Measurements from ENCODE around the gene OLFM4. TPM values are rescaled to one million over a fixed set of nuclear protein-coding genes. Genes with fewer than 3 reads are reported as not detected.
"Not testable (repeated sequence)": the region's sequence is repeated elsewhere in the genome, so short reads cannot be mapped to it uniquely, and the experiment has no call there.

The OLFM4 gene
- total RNA-seq, 8 experiments from 2014 or later, result 0.11 to 1.00 (median 0.17) TPM; not detected in 1

DNA sequence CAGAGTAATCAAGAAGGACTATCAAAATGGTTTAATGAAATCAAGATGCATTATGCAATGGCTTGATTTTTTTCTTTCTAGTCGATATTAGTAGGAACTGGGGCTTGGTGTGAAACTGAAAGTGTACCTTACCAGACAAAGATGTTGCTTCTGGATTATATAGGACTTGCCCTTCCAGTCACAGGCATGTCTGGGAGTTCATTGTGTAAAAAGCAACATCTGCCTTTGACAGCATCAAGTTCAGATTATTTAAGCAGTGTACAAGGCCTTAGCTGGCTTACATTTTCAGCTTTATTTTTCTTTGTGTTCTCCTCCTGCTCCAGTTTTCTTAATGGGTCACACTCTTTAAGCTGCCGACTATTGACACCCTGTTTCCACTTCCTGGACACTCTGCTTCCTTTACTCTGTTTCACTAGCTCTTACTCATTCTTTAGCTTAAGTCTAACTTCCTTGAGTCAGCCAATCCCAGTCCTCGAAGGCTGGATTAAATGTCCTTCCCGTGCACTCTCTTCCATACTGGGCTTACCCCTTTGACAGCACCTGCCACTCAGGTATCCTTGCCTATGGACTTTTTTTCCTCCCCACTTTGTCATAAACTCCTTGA lies 29.4 kb upstream of the OLFM4 start:
- H3K4me3 ChIP-seq, result no peak overlapping the region
- H3K4me1 ChIP-seq (replicated peaks in 1 of 2), result peaks cover 27 to 40% of the 10 kb centered on the region in 2 donors
- in situ Hi-C loops (cut with MboI; ENCODE audit: low pct_unique_long_range_greater_than_20kb in 2 of 9, low sequenced_read_pairs in 9 of 9, unreplicated experiment in 9 of 9), result no loop called here
- no peak overlapping the region for H3K27ac ChIP-seq
- ATAC-seq (replicated peaks in 6 of 8), result no peak
- 0 to 90% (median 81%) methylated on average over 2 to 4 of the region's 4 CpGs for WGBS, 10 experiments

DNA sequence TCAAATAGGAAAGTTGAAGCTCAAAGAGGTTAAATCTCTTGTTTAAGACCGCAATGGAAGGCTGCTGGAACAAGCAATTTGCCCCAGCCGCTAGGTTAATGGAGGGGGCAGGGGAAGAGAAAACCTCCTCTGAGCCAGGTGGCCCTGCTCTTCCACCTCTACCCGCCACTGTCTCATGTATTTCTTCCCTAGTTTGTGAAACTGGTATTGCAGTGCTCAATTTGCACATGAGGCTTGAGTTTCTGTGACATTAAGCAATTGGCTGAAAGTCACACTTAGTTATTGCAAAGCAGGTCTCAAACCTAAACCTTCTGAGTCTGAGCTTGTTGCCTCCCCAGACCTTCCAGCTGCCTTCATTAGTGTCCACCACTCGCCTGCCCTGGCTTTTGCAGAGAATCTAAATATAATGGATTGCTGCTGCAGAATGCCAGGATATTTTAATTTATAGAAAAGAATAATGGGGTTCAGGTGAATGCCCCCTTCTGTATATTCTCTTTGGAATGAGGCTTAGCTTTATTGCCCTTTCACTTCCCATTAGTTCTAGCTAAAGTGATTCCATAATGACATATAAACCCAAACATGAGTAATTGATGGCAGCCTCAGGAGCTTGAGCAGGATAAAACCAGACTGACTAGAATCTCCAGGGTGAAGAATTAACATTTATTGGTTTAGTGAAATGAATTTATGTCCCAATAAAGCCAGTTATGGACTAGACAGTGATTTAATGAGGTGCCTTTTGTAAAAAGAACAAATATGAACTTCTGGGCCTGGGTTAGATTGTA lies 27.0 kb upstream of the OLFM4 start:
- in situ Hi-C loops (cut with MboI; ENCODE audit: low pct_unique_long_range_greater_than_20kb in 2 of 9, low sequenced_read_pairs in 9 of 9, unreplicated experiment in 9 of 9), result no loop called here
- ATAC-seq (replicated peaks in 6 of 8), result peak in 5 of 8 experiments; percentile 91 to 94 (median 92)
- WGBS, 10 experiments, result 0 to 92% (median 40%) methylated on average over 1 to 4 of the region's 4 CpGs; no CpG with 5 or more reads in 1 of the 10 experiments
- Histone ChIP-seq H3K4me3 (no peak overlapping the region), H3K27ac (peak overlapping the region in 1 of 2 donors; percentile 10), H3K4me1 (replicated peaks in 1 of 2) (peaks cover 21 to 39% of the 10 kb centered on the region in 2 donors)

DNA sequence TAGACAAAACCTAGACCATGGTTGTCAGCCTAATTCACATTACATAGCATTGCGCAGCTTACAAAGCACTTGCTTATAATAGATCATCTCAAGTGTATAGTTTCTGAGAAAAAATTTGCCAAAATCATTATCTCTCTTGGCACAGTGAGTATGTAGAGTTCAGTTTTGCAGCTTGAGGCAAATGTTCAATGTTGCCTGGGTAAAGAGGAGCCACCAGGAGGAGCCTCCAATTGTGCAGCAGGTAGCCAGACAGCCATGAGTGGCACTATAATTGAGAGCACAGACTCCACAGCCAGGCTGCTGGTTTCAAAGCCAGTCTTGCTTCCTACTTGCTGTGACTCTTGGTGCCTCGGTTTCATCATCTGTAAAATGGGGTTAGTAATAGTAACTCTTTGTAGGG lies 24.0 kb upstream of the OLFM4 start:
- H3K4me3 ChIP-seq, result no peak overlapping the region

DNA sequence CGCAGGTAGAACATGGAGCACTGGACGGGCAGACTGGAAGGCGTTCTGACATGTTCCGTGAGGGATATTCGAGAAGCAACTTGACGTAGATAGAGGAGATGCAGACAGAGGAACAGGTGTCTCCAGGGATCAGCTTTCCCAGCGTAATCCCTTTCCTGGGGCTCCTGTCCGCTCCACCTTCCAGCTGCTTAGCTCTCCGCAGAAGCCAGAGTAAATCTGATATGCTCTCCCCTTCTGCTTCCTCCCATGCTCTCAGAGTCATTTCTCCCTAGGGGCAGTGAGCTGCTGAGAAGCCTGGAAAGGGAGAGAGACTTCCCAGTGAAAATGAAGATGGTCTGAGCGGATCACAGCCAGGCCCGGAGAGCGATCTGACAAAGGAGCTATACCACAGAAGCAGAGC lies 23.0 kb upstream of the OLFM4 start:
- in situ Hi-C loops (cut with MboI; ENCODE audit: low pct_unique_long_range_greater_than_20kb in 2 of 9, low sequenced_read_pairs in 9 of 9, unreplicated experiment in 9 of 9), result no loop called here
- peak in 1 of 8 experiments; percentile 12 for ATAC-seq (replicated peaks in 6 of 8)
- Histone ChIP-seq H3K4me3 (no peak overlapping the region), H3K4me1 (replicated peaks in 1 of 2) (peaks cover 20 to 31% of the 10 kb centered on the region in 2 donors), H3K27ac (peak overlapping the region in 1 of 2 donors; percentile 23)
- WGBS, 10 experiments, result 46 to 100% (median 95%) methylated on average over 1 to 10 of the region's 12 CpGs; no CpG with 5 or more reads in 2 of the 10 experiments

More for the DNA sequence above, 24.0 kb upstream of the OLFM4 start:
- no peak for ATAC-seq (replicated peaks in 6 of 8)
- Histone ChIP-seq H3K27ac (no peak overlapping the region), H3K4me1 (replicated peaks in 1 of 2) (peaks cover 21 to 39% of the 10 kb centered on the region in 2 donors)
- in situ Hi-C loops (cut with MboI; ENCODE audit: low pct_unique_long_range_greater_than_20kb in 2 of 9, low sequenced_read_pairs in 9 of 9, unreplicated experiment in 9 of 9), result no loop called here
- 0 to 100% (median 83%) methylated on average over 1 to 2 of the region's 2 CpGs; no CpG with 5 or more reads in 4 of the 10 experiments for WGBS, 10 experiments

DNA sequence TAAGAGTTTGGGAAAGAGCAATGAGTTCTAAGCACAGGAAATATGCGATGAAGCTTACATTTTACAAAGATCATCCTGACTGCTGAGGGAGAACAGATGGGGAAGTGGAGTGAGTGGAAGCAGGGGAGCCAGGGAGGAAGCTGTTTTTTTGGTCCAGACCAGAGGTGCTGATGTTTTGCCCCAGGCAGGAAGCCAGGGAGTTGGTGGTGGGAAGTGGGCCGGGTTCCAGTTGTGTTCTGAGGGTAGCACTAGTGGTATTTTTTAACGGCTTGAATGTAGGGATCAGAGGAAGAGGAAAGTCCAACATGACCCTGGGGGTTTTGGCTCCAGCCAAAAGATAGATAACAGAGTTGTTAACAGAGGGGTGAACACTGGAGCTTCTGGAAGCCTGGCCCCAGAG lies 20.7 kb upstream of the OLFM4 start:
- in situ Hi-C loops (cut with MboI; ENCODE audit: low pct_unique_long_range_greater_than_20kb in 2 of 9, low sequenced_read_pairs in 9 of 9, unreplicated experiment in 9 of 9), result no loop called here
- ATAC-seq (replicated peaks in 6 of 8), result no peak
- H3K4me3 ChIP-seq, result no peak overlapping the region
- no peak overlapping the region for H3K27ac ChIP-seq
- peaks cover 7 to 18% of the 10 kb centered on the region in 2 donors for H3K4me1 ChIP-seq (replicated peaks in 1 of 2)
- WGBS, 10 experiments, result 0 to 92% (median 71%) methylated on average over 1 to 3 of the region's 3 CpGs; no CpG with 5 or more reads in 1 of the 10 experiments

DNA sequence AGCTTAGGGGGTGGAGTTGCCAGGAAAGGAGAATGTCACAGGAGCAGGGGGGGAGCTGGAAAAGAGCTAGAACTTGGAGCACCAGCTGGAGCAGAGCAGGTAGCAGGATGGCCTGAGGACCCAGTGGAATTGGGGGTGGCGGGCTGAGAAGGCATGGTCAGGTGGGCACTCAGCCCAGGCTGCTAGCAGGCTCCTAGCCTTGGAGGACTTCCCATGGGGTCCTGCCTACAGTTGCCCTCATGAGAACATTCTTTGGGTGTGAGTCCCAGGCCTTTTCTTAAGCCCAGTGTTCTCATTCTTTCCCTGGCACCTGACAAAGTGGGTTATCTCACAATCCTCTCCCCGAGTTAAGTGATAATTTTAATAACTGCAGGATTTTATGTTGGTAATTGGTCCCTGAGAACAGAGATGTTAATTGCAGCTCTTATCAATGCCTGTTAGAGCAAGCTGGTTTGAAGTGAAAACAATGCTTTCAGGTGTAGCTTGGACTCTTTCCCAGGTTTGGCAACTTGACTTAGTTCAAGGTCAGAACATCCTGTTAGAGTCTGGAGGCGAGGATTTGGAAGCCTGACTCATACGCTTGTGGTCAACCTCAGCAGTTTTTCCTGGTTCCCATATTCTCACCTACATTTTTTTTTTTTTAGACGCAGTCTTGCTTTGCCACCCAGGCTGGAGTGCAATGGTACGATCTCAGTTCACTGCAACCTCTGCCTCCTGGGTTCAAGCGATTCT lies 18.1 kb upstream of the OLFM4 start:
- in situ Hi-C loops (cut with MboI; ENCODE audit: low pct_unique_long_range_greater_than_20kb in 2 of 9, low sequenced_read_pairs in 9 of 9, unreplicated experiment in 9 of 9), result no loop called here
- Histone ChIP-seq H3K4me3 (no peak overlapping the region), H3K4me1 (replicated peaks in 1 of 2) (peaks cover 5 to 13% of the 10 kb centered on the region in 2 donors), H3K27ac (no peak overlapping the region)
- 0 to 100% (median 83%) methylated on average over 1 to 6 of the region's 7 CpGs for WGBS, 10 experiments
- no peak for ATAC-seq (replicated peaks in 6 of 8)

DNA sequence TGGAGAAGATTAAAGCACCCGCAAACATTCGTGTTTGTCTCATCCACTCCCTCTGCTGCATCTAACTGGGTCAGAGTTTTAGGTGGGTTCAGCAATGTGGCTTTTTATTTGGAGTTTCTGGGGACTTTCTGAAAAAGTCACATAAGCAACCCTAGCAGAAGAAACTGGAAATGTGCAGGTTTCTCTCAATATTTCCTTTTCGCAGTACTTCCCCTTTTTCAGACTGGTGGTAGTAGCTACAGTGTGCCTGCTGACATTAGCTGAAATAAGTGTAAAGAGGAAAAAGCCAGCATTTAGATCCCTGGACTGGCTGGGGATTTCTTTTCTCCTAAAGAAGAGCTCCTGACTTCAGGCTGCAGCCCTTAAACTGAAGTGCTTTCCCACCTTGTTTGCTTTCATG lies 15.9 kb upstream of the OLFM4 start:
- in situ Hi-C loops (cut with MboI; ENCODE audit: low pct_unique_long_range_greater_than_20kb in 2 of 9, low sequenced_read_pairs in 9 of 9, unreplicated experiment in 9 of 9), result no loop called here
- H3K4me1 ChIP-seq (replicated peaks in 1 of 2), result peaks cover 0 to 6% of the 10 kb centered on the region in 2 donors

DNA sequence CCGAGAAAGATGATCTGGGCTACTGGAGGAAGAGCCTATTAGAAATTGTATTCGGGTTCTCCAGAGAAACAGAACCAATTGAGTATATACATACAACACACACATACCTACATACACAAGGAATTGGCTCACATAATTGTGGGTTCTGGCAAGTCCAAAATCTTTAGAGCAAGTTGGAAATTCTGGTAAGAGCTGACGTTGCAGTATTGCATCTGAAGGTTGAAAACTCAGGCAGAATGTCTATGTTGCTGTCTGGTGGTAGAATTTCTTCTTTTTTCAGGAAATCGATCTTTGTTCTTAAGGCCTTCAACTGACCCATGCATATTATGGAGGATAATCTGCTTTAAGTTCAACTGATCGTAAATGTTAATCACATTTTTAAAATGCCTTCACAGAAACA lies 15.5 kb upstream of the OLFM4 start:
- no peak overlapping the region for H3K27ac ChIP-seq
- WGBS, 10 experiments, result 0 to 97% (median 67%) methylated on average over 1 to 4 of the region's 5 CpGs; no CpG with 5 or more reads in 3 of the 10 experiments
- peaks cover 0 to 6% of the 10 kb centered on the region in 2 donors for H3K4me1 ChIP-seq (replicated peaks in 1 of 2)
- in situ Hi-C loops (cut with MboI; ENCODE audit: low pct_unique_long_range_greater_than_20kb in 2 of 9, low sequenced_read_pairs in 9 of 9, unreplicated experiment in 9 of 9), result no loop called here
- no peak overlapping the region for H3K4me3 ChIP-seq
- no peak for ATAC-seq (replicated peaks in 6 of 8)

More for the DNA sequence above, 15.9 kb upstream of the OLFM4 start:
- ATAC-seq (replicated peaks in 6 of 8), result no peak
- H3K27ac ChIP-seq, result no peak overlapping the region
- 46 to 100% (median 92%) methylated on average over 2 to 3 of the region's 3 CpGs; no CpG with 5 or more reads in 2 of the 10 experiments for whole genome bisulfite sequencing, 10 experiments
- H3K4me3 ChIP-seq, result no peak overlapping the region

DNA sequence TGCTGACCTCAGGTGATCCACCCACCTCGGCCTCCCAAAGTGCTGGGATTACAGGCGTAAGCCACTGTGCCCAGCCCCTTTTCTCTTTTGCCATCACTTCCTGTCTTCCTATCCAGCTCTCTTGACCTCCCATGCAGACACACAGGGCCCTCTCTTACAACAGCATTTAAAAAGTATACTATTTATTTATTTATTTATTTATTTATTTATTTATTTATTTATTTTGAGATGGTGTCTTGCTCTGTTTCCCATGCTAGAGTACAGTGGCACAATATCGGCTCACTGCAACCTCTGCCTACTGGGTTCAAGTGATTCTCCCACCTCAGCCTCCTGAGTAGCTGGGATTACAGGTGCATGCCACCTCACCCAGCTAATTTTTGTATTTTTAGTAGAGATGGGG lies 14.6 kb upstream of the OLFM4 start:
- in situ Hi-C loops (cut with MboI; ENCODE audit: low pct_unique_long_range_greater_than_20kb in 2 of 9, low sequenced_read_pairs in 9 of 9, unreplicated experiment in 9 of 9); H3K4me1 ChIP-seq (replicated peaks in 1 of 2); H3K4me3 ChIP-seq; H3K27ac ChIP-seq; ATAC-seq (replicated peaks in 6 of 8): not testable (repeated sequence)
- WGBS, 10 experiments, result 20 to 100% (median 80%) methylated on average over 1 to 3 of the region's 3 CpGs; no CpG with 5 or more reads in 4 of the 10 experiments

DNA sequence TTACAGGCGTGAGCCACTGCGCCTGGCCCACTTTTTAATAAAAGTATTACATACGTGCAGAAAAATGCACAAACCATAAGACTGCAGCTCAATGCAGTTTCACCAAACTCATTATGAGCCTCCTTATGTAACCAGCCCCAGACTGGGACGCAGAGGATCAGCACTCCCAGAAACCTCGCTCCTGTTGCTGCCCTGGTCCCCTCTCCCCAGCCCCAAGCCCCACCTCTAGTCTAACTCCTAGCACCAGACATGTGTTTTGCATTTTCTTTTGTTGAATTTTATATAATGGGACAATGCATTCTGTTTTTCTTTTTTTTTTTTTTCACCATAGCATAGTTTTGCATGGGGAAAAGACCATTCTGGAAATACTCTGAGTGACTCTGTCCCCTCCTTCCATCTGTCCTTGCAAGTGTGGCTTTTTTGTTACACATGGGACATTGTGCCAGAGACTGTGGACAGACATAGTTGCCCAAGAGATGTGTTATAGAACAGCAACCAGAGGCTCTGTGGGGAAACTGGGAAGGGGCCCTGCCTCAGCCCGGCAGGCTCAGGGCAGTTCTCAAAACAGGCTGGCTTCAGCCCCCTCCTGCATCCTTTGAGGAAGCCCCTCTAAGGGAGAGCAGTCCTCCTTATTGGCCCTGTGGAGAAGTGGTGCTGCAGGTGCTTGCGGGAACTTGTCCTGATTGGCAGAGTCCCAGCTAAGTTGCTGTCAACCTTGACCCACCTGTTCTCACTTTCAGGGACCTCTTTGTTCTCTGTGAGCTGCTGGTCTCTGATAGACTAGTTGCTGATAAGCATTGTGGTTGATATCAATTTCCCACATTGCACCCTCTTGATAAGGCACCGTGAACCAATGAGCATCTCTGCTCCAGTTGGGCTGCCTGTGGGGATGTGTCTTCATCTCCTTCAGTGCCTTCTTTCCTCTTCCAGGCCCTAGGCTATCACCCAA lies 13.8 kb upstream of the OLFM4 start:
- Histone ChIP-seq H3K27ac (no peak overlapping the region), H3K4me3 (no peak overlapping the region), H3K4me1 (replicated peaks in 1 of 2) (peaks cover 0 to 6% of the 10 kb centered on the region in 2 donors)
- peak in 5 of 8 experiments; percentile 29 to 79 (median 55) for ATAC-seq (replicated peaks in 6 of 8)
- in situ Hi-C loops (cut with MboI; ENCODE audit: low pct_unique_long_range_greater_than_20kb in 2 of 9, low sequenced_read_pairs in 9 of 9, unreplicated experiment in 9 of 9), result no loop called here
- WGBS, 10 experiments, result 40 to 100% (median 87%) methylated on average over 1 to 5 of the region's 8 CpGs; no CpG with 5 or more reads in 2 of the 10 experiments

DNA sequence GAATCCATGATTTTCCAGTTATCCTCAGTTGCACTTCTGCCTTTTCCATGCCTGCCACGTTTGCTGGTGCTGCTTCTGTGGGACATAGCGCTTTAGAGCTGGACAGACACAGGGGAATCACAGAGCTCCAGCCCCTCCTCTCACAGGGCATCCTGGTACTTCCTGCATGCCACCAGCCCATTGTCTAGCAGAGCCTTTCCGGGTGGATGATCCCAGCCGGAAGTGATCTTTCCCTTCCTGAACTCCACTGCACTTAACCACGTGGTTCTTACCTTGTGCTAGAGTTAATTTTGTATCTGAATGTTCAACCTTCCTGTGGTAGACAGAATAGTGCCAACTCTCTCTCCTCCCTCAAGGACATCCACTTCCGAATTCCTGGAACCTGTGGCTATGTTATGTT lies 12.6 kb upstream of the OLFM4 start:
- ATAC-seq (replicated peaks in 6 of 8), result no peak
- Histone ChIP-seq H3K4me1 (replicated peaks in 1 of 2) (peaks cover 0 to 10% of the 10 kb centered on the region in 2 donors), H3K4me3 (no peak overlapping the region), H3K27ac (no peak overlapping the region)
- WGBS, 10 experiments, result 0 to 100% (median 68%) methylated on average over 1 to 5 of the region's 6 CpGs; no CpG with 5 or more reads in 1 of the 10 experiments
- in situ Hi-C loops (cut with MboI; ENCODE audit: low pct_unique_long_range_greater_than_20kb in 2 of 9, low sequenced_read_pairs in 9 of 9, unreplicated experiment in 9 of 9), result no loop called here

DNA sequence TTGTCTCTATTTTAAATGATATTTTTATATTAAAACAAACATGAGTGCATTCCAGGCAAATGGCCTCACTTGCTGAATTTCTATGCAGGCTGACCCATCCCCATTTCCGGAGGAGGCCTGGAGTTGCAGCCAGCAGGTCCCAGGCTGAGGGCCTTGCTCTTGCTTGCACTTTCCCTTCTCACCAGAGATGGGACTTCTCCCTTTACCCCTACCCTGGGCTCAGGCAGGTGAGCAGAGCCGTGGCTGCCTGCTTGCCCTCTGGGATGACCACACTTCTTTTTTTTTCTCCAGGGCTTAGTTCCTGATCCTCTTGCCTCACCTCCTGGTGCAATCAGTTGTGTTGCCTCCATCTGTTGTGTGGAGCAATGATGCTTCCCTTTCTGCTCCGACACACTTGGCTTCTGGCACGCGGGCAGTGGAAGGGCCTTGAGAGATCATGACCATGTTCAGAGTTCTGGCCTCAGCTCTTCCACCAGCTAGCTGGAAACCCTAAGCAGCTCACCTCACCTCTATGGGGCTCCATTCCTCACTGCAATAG lies 11.1 kb upstream of the OLFM4 start:
- no peak for ATAC-seq (replicated peaks in 6 of 8)
- in situ Hi-C loops (cut with MboI; ENCODE audit: low pct_unique_long_range_greater_than_20kb in 2 of 9, low sequenced_read_pairs in 9 of 9, unreplicated experiment in 9 of 9), result no loop called here
- H3K4me1 ChIP-seq (replicated peaks in 1 of 2), result peaks cover 0 to 16% of the 10 kb centered on the region in 2 donors
- no peak overlapping the region for H3K4me3 ChIP-seq
- 0 to 100% (median 83%) methylated on average over 1 to 4 of the region's 5 CpGs; no CpG with 5 or more reads in 3 of the 10 experiments for WGBS, 10 experiments
- no peak overlapping the region for H3K27ac ChIP-seq
